MG63 (cell line): ENCODE results near the gene TMEM80. TPM values are rescaled to one million over a fixed set of nuclear protein-coding genes. Genes with fewer than 3 reads are reported as not detected.
"Not testable (repeated sequence)": the region's sequence is repeated elsewhere in the genome, so short reads cannot be mapped to it uniquely, and the experiment has no call there.

Experiments
- DNase-seq: peaks from one replicate; pipeline ENCODE4 v3.0.0-alpha.2; 2020
- H3K27me3 ChIP-seq: fragments of 250-450 bp; sonication (Bioruptor Pico); 2 replicates; pipeline ENCODE4 v1.5.1; 2020; ENCODE audit warnings: mild to moderate bottlenecking, moderate library complexity
- H3K36me3 ChIP-seq: fragments of 250-450 bp; sonication (Bioruptor Pico); 2 replicates; pipeline ENCODE4 v1.5.1; 2020; ENCODE audit warnings: mild to moderate bottlenecking, moderate library complexity
- H3K4me3 ChIP-seq: fragments of 250-450 bp; sonication (Bioruptor Pico); 2 replicates; pipeline ENCODE4 v1.5.1; 2020; ENCODE audit warnings: mild to moderate bottlenecking, moderate library complexity
- H3K9me3 ChIP-seq: fragments of 250-450 bp; sonication (Bioruptor Pico); 2 replicates; pipeline ENCODE4 v1.5.1; 2020; ENCODE audit warnings: mild to moderate bottlenecking, moderate library complexity
- total RNA-seq: library from RNA; depleted of rRNA; stranded (reverse); fragments of >200 nt; shearing (Covaris generic); gene quantifications from 2 replicates; pipeline ENCODE4 v1.2.3, GENCODE V29; 2014; ENCODE audit warnings: low replicate concordance

TMEM80 gene
- total RNA-seq, 1 experiment from 2014 or later: 98.7 TPM

- no peak for DNase-seq
- Histone ChIP-seq H3K4me3 (no peak overlapping the region), H3K27me3 (no peaks in the 10 kb centered on the region), H3K36me3 (no peaks in the 10 kb centered on the region), H3K9me3 (no peaks in the 10 kb centered on the region)
Observed at GRCh38 chr11:723120-723883, 27.7 kb downstream of the TMEM80 start.

- Histone ChIP-seq H3K27me3 (no peaks in the 10 kb centered on the region), H3K9me3 (no peaks in the 10 kb centered on the region), H3K4me3 (no peak overlapping the region), H3K36me3 (no peaks in the 10 kb centered on the region)
- DNase-seq: no peak
Observed at GRCh38 chr11:724049-724777, 28.6 kb downstream of the TMEM80 start.

- Histone ChIP-seq H3K36me3 (no peaks in the 10 kb centered on the region), H3K27me3 (no peaks in the 10 kb centered on the region), H3K9me3 (no peaks in the 10 kb centered on the region), H3K4me3 (no peak overlapping the region)
- DNase-seq: no peak
Observed at GRCh38 chr11:724778-725386, 29.3 kb downstream of the TMEM80 start.

- Histone ChIP-seq H3K9me3 (no peaks in the 10 kb centered on the region), H3K36me3 (no peaks in the 10 kb centered on the region), H3K27me3 (no peaks in the 10 kb centered on the region), H3K4me3 (no peak overlapping the region)
- DNase-seq: no peak
Observed at GRCh38 chr11:725624-726202, 30.1 kb downstream of the TMEM80 start.

GRCh38 chr11:726278-727220 is 30.9 kb downstream of the TMEM80 start:
- H3K27me3 ChIP-seq: no peaks in the 10 kb centered on the region
- DNase-seq: no peak
- no peaks in the 10 kb centered on the region for H3K9me3 ChIP-seq
- H3K36me3 ChIP-seq: no peaks in the 10 kb centered on the region
- H3K4me3 ChIP-seq: no peak overlapping the region

GRCh38 chr11:727281-727701 is 31.7 kb downstream of the TMEM80 start:
- DNase-seq: no peak
- H3K9me3 ChIP-seq: no peaks in the 10 kb centered on the region
- H3K27me3 ChIP-seq: no peaks in the 10 kb centered on the region
- H3K4me3 ChIP-seq: no peak overlapping the region
- no peaks in the 10 kb centered on the region for H3K36me3 ChIP-seq

GRCh38 chr11:727859-728748 is 32.5 kb downstream of the TMEM80 start:
- H3K36me3 ChIP-seq: no peaks in the 10 kb centered on the region
- H3K27me3 ChIP-seq: no peaks in the 10 kb centered on the region
- DNase-seq: peak; percentile 99
- no peaks in the 10 kb centered on the region for H3K9me3 ChIP-seq
- no peak overlapping the region for H3K4me3 ChIP-seq

- no peak for DNase-seq
Observed at GRCh38 chr11:728901-729491, 33.4 kb downstream of the TMEM80 start.

GRCh38 chr11:729492-730074 is 34.0 kb downstream of the TMEM80 start:
- Histone ChIP-seq H3K4me3 (no peak overlapping the region), H3K9me3 (no peaks in the 10 kb centered on the region), H3K27me3 (no peaks in the 10 kb centered on the region), H3K36me3 (no peaks in the 10 kb centered on the region)
- no peak for DNase-seq

More at GRCh38 chr11:728901-729491, 33.4 kb downstream of the TMEM80 start:
- no peaks in the 10 kb centered on the region for H3K27me3 ChIP-seq
- H3K36me3 ChIP-seq: no peaks in the 10 kb centered on the region
- H3K4me3 ChIP-seq: no peak overlapping the region
- no peaks in the 10 kb centered on the region for H3K9me3 ChIP-seq

- no peak overlapping the region for H3K4me3 ChIP-seq
- no peaks in the 10 kb centered on the region for H3K36me3 ChIP-seq
- H3K9me3 ChIP-seq: no peaks in the 10 kb centered on the region
- DNase-seq: no peak
- no peaks in the 10 kb centered on the region for H3K27me3 ChIP-seq
Observed at GRCh38 chr11:733072-733471, 37.5 kb downstream of the TMEM80 start.

- H3K4me3 ChIP-seq, DNase-seq, H3K9me3 ChIP-seq, H3K36me3 ChIP-seq, H3K27me3 ChIP-seq: not testable (repeated sequence)
Observed at GRCh38 chr11:734541-734940, 38.9 kb downstream of the TMEM80 start.

- Histone ChIP-seq H3K4me3 (no peak overlapping the region), H3K9me3 (no peaks in the 10 kb centered on the region), H3K27me3 (no peaks in the 10 kb centered on the region), H3K36me3 (no peaks in the 10 kb centered on the region)
- no peak for DNase-seq
Observed at GRCh38 chr11:737366-737765, 41.8 kb downstream of the TMEM80 start.

GRCh38 chr11:737899-738298 is 42.3 kb downstream of the TMEM80 start:
- H3K27me3 ChIP-seq, DNase-seq, H3K4me3 ChIP-seq, H3K36me3 ChIP-seq, H3K9me3 ChIP-seq: not testable (repeated sequence)

- Histone ChIP-seq H3K9me3 (no peaks in the 10 kb centered on the region), H3K4me3 (no peak overlapping the region), H3K36me3 (no peaks in the 10 kb centered on the region), H3K27me3 (no peaks in the 10 kb centered on the region)
- no peak for DNase-seq
Observed at GRCh38 chr11:742156-742546, 46.5 kb downstream of the TMEM80 start.
